GM21717 (cell line): ENCODE data around the gene VAMP2.

ENCODE experiments used
- ATAC-seq: cut with Tn5 transposase; IDR thresholded peaks from one replicate; pipeline ENCODE4 v1.9.1; 2021; ENCODE audit warnings: mild to moderate bottlenecking, moderate library complexity; ENCODE audit not compliant: unreplicated experiment

Gene VAMP2

DNA sequence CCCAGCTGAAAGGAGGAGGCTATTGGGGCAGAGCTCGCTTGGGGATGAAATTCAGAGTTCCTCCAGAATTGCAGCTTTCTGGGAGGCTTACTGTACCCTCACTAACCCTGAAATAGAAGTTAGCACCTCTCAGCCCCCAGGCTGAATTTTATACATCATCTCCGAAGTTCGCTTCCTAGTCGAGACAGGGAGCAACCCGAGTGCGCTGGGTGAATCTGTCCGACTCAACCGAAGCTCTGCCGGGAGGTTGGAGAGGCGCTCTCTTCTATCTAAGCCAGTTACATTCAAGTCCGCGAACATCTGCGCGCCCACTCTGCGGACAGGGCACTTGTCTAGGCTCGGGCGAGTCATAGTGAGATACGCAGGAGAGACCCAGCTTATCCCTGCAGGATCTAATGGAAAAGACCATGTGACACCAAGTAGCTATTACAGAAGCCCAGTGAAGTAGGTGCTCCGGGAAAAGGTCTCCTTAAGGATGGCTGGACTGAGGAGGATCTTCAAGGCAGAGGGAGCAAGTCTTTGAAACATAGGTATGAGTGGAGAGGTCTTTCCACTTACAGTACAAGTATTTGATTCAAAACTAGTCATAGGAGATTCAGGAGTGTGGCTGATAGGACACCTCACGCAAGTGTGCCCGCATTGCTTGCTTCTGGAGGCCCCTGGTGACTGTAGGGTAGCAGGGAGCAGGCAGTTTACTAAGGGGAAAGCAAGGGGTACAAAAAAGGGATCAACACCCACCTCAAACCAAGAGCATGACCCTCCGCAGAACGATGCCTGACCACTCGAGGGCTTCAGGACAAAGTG is 38.2 kb downstream of the VAMP2 start:
- ATAC-seq: no peak

DNA sequence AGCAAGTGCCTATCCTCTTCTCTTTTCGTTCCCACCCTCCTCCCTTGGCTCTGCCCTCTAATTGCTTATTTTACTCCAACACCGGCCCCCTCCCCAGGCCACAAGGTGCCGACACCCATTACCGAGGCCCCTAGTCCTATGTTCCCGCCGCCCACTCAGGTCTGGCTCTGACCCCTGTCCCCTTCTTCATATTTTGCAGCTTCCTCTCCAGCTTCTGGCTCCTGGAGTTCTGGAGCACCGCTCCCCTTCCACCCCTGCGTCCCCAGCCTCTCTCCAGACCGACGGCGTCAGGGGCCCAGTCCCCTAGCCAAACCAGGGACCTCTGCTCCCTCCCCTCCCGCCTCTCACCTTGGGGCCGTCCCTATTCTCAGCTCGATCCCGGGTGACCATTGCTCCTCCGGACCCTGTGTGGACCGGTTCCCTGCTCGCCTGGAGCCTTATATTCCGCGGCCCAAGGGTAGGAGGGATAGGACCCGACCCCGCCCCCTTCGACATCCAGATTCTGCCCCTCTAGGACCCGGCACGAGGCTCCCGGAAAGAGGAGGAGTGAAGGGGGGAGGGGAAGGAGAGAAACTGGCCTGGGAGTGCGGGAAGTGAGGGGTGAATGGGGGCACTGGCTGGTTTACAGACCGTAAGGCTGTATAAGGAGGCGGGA is 38.9 kb downstream of the VAMP2 start, which contains the start of gene HES7:
HES7 (minus strand) TSS at position 412 of the 655 bp plus-strand sequence; CDS start at position 390, 22 bp downstream.
- no peak for ATAC-seq

DNA sequence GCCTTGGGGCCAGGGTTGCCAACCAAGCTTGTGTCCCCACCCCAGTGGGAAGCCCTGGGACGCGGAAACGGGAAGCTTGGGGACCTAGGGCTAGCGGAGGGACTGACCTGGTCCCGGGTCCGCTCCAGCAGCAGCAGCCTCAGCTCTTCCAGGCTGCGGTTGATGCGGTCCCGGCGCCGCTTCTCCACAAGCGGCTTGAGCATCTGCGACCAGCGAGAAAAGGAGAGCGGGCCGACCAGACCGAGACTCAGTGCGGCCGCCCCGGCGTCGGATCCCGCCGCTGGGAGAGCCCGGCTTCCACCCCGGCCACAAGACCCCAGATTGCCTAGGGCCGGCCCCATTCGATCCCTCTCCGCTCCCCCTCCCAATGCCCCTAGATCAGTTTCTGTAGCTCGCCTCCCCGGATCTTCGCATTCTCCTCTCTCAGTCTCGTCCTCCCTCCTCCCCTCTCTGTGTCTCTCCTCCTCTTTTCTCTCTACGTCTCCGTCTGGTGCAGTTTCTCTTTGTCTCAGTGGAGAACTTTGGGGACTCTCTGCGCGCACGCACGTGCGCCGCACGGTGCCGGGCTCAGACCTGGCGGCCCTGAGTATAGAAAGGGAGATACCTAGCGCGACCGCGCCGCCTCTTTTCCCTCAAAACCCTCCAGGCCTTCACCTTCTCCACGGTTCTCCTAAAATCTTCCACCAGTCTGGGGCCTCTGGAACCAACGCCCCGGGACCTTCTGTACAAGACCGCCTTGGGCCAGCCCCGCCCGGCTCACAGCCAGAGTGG is 39.6 kb downstream of the VAMP2 start:
- ATAC-seq: no peak

DNA sequence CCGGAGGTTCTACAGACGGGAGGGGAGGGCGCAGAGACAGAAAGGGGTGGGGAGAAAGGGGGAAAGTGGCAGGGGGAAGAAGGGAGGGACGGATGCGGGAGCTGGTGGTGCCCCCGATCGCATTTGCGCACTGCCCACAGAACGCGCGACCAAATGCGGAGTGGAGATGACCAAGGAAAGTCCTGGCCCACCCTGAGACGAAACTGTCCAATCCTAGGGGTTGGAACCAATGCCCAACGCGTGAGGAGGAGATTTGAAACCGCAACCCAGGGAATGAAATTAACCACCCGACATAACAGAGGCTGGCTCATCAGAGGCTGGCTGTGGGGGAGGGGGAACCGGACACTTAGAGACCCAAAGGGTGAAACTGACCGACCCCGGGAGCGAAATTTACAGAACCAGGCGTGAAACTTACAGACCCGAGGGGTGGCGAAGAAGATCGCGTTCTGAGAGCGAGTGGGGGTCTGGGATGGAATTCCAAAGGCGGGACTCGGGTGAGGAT is 40.3 kb downstream of the VAMP2 start:
- ATAC-seq: no peak

DNA sequence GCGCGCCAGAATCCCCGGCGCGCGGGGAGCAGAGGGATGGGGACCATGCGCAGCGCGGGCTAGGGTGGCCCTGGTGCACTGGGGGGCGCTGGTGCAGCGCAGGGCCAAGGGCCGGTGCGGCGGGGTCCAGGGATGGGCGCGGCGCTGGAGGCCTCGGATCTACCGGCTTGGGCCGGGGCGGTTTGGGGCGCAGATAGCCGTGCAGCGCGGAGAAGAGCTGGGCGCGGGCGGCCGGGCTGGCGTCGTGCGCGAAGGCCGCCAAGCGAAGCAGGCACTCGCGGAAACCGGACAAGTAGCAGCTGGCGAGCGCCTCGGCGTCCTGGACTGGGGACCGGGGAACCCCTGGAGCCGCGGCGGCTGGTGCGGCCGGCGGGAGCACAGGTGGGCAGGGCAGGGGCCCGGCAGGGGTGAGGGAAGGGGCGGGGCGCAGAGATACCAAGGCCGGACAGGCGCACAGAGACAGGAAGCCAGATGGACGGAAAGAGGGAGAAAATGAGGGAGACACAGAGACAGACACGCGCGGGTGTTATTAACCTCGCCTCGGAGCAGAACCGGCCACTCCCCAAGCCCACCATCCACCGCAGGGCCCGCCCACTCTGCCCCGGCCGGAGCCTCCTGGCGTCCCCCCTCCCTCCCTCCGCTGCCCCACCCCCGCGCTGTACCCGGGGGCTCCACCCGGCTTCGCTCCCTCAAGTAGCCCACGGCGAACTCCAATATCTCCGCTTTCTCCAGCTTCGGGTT is 40.9 kb downstream of the VAMP2 start:
- no peak for ATAC-seq

DNA sequence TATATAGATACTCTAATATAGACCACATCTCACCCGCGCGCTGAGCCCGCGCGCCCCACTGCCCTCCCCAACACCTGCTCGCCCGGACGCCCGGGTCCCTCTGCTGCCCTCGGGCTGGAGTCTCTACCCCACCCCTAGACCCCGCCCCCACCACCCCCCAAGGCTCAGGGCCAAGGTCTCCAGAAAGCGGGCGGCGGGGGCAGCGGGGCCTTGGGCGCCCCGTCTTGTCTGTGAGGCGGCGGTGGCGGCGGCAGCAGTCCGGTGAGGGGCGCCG is 41.4 kb downstream of the VAMP2 start:
- no peak for ATAC-seq

DNA sequence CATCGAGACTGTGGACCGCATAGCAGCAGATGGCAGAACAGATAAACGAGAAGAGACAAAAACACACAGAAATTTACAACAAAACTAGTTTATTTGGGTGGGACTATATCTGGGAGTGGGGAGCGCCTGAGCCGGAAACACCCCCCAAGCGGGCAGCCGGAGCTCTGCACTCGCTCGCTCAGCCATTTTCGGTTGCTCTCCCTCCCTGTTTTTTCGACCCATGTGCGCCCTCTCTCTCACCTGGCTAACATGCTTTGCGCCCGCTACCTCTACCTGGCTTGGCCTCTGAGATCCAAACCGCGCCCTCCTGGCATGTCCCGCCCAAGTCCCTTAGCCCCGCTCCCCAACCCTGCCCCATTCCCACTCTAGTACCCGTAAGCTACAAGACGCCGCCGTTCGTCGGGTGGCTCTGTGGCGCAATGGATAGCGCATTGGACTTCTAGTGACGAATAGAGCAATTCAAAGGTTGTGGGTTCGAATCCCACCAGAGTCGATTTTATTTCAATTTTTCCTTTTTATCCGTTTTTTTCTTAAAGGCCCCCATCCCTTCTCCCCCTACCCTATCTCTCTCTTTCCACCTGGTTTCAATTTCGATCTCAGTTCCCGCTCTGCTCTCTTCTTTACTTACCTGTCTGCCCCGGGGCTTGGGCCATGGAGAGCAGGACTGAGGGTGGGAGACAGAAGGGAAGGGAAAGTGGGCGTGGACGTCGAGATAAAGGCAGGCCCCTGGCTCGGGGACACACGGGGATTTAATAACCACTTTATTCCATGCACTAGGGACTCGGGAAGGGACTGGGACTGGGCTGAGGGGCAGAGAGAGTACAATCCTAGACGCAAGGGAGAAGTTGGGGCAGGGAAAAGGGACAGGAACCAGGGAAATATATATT is 42.0 kb downstream of the VAMP2 start:
- ATAC-seq: no peak

DNA sequence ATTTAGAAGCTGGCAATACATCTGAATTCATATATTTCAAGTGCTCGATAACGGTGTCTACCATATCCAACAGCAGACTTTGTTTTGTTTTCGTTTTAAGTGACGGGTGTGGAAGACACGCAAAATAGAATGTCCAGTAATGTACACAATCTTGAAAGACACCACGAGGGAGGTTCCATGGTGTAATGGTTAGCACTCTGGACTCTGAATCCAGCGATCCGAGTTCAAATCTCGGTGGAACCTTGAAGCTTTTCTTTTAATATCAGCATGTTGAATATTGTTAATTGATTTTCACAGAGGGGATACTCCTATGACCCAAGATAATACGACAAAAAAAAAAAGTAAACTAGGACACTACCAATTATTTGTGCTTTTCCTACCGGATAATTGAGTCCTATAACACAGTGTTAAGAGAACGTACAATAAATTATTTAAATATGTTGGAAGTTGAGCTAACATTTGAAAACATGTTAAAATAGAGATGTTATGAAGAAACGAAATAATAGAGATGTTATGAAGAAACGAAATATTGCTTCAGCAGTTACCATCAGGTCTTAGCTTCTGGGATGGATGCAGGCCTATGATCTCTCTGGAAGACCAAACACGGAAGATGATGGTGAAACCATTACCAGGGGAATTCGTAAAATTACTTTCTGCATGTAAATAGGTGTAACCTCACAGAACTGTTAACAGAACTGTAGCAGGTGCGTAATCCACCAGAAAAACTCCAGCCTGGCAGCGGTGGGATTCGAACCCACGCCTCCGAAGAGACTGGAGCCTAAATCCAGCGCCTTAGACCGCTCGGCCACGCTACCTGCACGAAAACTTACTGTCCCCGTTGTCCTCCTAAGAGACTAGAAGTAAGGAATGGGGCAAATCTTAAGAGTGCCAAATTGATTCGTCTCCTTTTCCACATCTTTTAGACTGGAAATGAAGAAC is 42.9 kb downstream of the VAMP2 start:
- no peak for ATAC-seq

DNA sequence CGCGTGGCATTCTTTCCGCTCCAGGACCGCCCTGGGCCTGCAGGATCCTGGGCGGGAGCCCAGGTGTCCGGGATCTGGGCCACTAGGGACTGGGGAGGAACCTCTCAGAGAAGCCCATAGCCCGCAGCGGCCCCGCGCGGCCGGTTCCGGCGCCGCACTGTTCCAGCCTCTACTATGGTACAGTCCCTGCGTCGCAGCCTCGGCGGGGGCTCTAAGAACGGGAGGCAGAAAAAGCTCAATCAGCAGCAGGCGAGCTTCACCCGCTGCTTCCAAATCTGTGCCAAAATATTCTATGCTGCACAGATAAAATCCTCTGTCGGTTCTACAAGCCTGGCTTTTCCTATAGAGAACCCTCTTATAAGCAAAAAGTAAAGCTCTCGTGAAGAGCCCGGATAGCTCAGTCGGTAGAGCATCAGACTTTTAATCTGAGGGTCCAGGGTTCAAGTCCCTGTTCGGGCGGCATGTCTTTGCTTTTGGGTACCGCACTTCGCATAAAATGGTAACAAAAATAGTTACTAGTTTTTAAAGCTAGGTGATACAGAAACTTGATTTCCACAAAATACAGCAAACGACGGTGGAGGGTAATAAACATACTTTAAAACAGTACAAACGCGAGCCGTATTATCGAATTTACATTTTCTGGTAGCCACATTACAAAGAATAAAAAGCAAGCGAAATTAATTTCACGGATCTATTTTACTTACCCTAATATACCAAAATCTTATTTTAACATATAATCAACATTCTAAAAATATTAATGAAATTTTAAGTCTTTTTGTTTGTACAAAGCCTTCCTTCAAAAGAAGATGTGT is 43.8 kb downstream of the VAMP2 start:
- peak; percentile 24 for ATAC-seq

DNA sequence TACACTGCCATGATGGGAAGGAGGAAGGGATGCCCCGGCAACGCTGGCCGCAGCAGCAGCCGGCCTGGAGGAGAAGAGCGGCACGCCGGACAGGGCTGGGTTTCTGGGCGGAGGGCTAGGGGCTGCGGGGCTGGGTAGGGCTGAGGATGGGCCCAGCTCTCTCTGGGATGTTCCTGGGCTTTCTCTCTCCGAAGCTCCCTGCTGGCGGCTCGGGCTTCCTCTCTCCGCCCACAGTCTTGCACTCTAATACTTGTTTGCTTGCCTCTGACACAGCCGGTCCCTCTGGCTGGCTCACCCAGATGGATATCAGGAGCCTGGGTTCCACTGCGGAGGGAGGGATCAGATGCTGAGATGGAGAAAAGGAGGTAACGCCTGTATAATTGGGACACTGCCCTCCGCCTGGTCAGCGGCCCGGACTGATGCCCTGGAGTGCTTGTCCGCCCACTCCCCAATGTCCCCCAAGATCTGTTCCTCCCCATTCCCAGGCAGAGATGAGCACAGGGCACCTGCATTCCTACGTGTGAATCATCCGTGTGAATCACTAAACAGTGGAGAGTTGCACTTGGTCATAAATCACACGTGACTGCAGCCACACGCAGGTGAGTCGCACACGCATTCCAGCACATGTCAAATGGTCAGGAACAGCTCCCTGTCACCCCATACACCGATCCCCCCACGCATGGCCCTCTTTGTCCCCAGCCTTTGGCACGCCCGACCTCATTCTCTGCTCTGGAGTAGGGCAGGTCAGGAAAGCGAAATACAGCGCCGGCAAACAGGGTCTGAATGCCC is 44.6 kb downstream of the VAMP2 start, which contains the start of gene ALOXE3:
ALOXE3 (minus strand) TSS at position 535 of the 789 bp plus-strand sequence; CDS start at position 11, 524 bp downstream.
- ATAC-seq: no peak

DNA sequence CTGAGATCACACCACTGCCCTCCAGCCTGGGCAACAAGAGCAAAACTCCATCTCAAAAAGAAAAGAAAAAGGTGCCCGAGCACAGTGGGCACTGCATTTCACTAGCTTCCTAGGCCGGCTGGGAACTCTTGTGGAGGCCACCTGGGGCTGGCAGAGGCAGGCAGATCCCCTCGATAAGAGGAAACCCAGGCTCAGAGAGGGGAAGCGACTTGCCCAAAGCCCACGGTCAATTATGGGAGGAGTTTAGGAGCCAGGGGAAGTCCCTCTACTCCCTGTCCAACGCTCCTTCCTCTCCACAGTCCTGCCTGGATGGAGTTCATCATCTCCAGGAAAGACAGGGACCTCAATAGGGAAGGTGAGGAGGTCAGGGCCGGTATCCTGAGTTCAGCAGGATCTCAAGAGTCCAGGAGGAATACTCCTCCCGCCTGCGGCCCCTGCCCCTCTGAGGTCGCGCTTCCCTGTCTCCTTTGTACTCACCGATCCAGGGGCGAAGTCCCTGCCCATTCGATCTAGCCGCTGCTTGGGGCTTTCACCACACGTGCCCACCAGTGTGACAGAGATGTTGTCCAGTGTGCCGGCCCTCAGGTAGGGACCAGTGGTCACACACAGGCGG is 45.3 kb downstream of the VAMP2 start:
- ATAC-seq: no peak

DNA sequence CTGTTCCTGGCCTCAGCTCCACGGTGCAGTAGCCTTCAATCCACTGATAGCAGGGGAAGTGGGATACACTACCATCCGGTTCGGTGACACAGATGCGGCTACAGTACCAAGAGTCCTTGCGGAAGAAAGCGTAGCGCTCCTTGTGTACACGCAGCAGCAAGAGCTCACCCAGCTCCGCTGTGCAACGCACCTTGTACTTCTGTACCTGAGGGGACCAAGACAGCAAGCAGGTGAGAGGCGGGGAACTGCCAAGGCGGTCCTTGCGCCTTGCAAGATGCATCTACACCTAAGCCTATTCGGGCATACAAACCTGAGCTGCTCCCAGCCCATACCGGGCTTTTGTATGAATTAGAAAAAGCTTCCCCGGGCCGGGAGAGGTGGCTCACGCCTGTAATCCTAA is 46.0 kb downstream of the VAMP2 start:
- ATAC-seq: no peak

DNA sequence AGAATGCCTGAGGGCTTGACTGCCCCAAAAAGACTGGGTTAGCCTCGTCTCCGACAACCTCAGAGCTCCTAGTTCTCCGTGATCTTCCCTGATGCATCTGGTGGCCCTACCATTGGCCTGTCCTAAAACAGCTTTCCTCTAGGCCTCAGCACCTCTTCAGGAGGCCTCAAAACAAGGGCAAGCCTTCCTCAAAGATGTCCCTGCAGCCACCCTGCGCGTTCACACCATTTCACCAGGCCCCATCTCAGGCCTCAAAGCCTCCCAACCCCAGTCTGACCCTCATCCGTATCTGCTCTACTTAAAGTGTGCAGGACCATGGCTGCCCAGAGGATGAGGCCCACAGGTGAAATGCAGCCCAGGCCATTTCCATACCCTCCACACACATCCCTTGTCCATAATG is 51.8 kb downstream of the VAMP2 start:
- no peak for ATAC-seq

DNA sequence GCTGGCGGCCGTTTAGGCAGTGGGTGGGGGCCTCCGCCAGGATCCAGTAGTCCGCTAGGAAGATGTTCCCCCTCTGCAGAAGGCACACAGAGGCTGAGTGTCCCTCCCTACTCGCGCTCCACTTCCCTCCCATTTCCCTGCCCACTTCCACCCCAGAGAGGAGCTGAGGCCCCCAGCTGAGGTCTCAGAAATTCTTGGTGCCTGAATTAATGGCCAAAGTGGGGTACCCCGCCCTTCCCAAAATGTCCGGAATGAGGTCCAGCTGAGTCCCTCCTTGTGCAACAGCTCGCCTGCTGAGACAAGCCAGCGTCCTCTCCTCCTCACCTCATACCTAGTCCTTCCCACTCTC is 52.3 kb downstream of the VAMP2 start:
- ATAC-seq: no peak

DNA sequence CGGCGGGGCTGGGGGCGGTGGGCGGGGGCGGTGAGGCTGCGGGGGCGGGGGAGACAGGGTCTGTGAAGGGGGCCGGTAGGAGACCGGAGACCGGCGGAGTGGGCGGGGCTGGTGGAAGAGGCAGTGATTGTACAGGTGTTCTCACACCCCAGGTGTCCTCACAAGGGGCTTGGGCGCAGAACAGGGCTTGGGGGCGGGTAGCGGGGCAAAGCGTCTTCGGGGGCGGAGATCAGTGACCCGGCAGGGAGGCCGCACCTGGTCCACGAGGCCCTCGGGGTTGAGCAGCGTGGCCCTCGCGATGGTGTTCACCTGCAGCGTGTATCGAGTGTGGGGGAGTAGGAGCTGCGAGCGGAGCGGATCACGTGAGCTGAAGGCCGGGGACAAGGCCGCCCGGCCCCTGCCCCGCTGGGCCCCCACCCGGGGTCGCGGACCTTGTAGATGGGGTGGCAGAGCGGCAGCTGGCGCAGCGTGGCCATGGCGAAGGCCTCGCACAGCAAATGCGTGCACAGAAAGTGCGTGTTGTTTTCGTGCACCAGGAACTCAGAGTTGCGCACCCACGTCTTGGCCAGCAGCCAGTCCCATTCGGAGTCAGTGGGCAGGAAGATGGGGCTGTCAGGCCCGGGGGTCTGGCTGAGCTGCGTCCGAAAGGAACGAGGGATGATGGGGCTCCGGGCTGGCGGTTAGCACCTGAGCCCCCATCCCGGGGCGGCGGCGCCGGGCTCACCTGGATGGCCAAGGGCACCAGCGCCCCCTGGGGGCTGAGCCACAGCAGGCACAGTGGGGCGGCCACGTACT is 52.9 kb downstream of the VAMP2 start:
- ATAC-seq: no peak
